GM12892 (cell line): ENCODE data around the gene DENND1B.

ENCODE experiments used
- POLR2A ChIP-seq: IDR thresholded peaks from 2 replicates; pipeline ENCODE4 v1.6.1; 2011; ENCODE audit warnings: low read depth, low read length, control low read depth
- POLR2AphosphoS5 ChIP-seq: IDR thresholded peaks from 2 replicates; pipeline ENCODE4 v1.6.1; 2011; ENCODE audit warnings: low read depth, low read length, control low read depth
- TAF1 ChIP-seq: IDR thresholded peaks from 2 replicates; pipeline ENCODE4 v1.6.1; 2011; ENCODE audit warnings: low read depth, mild to moderate bottlenecking, control low read depth, low read length, borderline replicate concordance

- TF ChIP-seq POLR2A (no peak), POLR2AphosphoS5 (no peak), TAF1 (no peak)
Measured at GRCh38 chr1:197773856-197774255, 1.4 kb downstream of the DENND1B start.
